Endothelial cell of umbilical vein (primary cell): ENCODE measurements around the gene MAP6. TPM values are rescaled to one million over a fixed set of nuclear protein-coding genes. Genes with fewer than 3 reads are reported as not detected.

Source experiments
- BruUV-seq: library from RNA; stranded (reverse); fragments of 400-500 nt; replicated peaks from 2 replicates; lab custom pipeline; 2021; lab: Mats Ljungman, UMichigan
- CTCF ChIA-PET: fragments of 300-600, 350-600 bp; sonication (Branson Sonifier 250); formaldehyde crosslinking; loops from one replicate; lab custom pipeline; 2021; ENCODE audit warnings: antibody characterized with exemption, inconsistent platforms; lab: Charles Lee
- POLR2A ChIA-PET: fragments of 300-600, 350-600 bp; sonication (Branson Sonifier 250); formaldehyde crosslinking; loops from one replicate; lab custom pipeline; 2021; ENCODE audit warnings: antibody characterized with exemption, inconsistent platforms; lab: Charles Lee
- DNase-seq: peaks from one replicate; pipeline ENCODE4 v3.0.0-alpha.2; 2011; ENCODE audit warnings: low read depth, low spot score
- FAIRE-seq: peaks from 2 replicates; lab custom pipeline; 2011; peaks lifted over from hg19 to GRCh38; lab: Jason Lieb, UNC
- H2AFZ ChIP-seq: 2 replicates; pipeline ENCODE4 v1.6.0; 2012; ENCODE audit warnings: low read depth, low read length, control low read depth, inconsistent platforms
- H3K27ac ChIP-seq: 2 replicates; pipeline ENCODE4 v1.5.1; 2011; ENCODE audit warnings: low read depth, mild to moderate bottlenecking, control low read depth, low read length, moderate library complexity; ENCODE audit not compliant: insufficient read depth
- H3K27me3 ChIP-seq, 2 experiments: 2 replicates each; pipeline versions ENCODE4 v1.6.0 to v1.6.1; 2011; ENCODE audit warnings: low read length in 2 of 2, mixed read lengths in 1 of 2; ENCODE audit not compliant: control insufficient read depth in 2 of 2, insufficient read depth in 2 of 2
- H3K36me3 ChIP-seq, 2 experiments: 2 replicates in 1 of 2; 3 replicates in 1 of 2; pipeline ENCODE4 v1.5.1; 2011; ENCODE audit warnings: low read length in 2 of 2, mild to moderate bottlenecking in 1 of 2, moderate library complexity in 1 of 2; ENCODE audit not compliant: control insufficient read depth in 2 of 2, insufficient read depth in 2 of 2; ENCODE audit errors: extremely low read depth in 1 of 2
- H3K4me1 ChIP-seq: 3 replicates; pipeline ENCODE4 v1.5.1; 2011; ENCODE audit warnings: mild to moderate bottlenecking, low read length; ENCODE audit not compliant: control insufficient read depth, insufficient read depth; ENCODE audit errors: extremely low read depth
- H3K4me2 ChIP-seq: 2 replicates; pipeline ENCODE4 v1.6.1; 2011; ENCODE audit warnings: low read length, control low read depth, mixed read lengths; ENCODE audit not compliant: insufficient read depth
- H3K4me3 ChIP-seq, 3 experiments: fragments of 200-600 bp in 1 of 3; sonication (generic), shearing (Covaris generic) in 1 of 3; replicated peaks in 1 of 3; 2 replicates each; pipeline ENCODE4 v1.5.1; 2011 to 2016; ENCODE audit warnings: control low read depth in 3 of 3, low read length in 3 of 3, mild to moderate bottlenecking in 2 of 3, inconsistent platforms in 1 of 3, low read depth in 1 of 3, moderate library complexity in 1 of 3; ENCODE audit not compliant: insufficient read depth in 1 of 3
- H3K79me2 ChIP-seq: 2 replicates; pipeline ENCODE4 v1.6.0; 2012; ENCODE audit warnings: low read length, inconsistent platforms; ENCODE audit not compliant: control insufficient read depth, insufficient read depth
- H3K9ac ChIP-seq: replicated peaks from 2 replicates; pipeline ENCODE3; 2011; ENCODE audit warnings: low read length, control low read depth; ENCODE audit not compliant: insufficient read depth; ENCODE audit errors: extremely low read depth
- H3K9me1 ChIP-seq: replicated peaks from 3 replicates; pipeline ENCODE4 v1.6.0; 2011; ENCODE audit warnings: mild to moderate bottlenecking, low read length; ENCODE audit not compliant: control insufficient read depth, insufficient read depth; ENCODE audit errors: extremely low read depth
- H3K9me3 ChIP-seq: replicated peaks from 2 replicates; pipeline ENCODE4 v1.5.1; 2012; ENCODE audit warnings: low read length, inconsistent platforms; ENCODE audit not compliant: control insufficient read depth, insufficient read depth
- H4K20me1 ChIP-seq: replicated peaks from 2 replicates; pipeline ENCODE3; 2011; ENCODE audit warnings: mild to moderate bottlenecking, low read length; ENCODE audit not compliant: control insufficient read depth, insufficient read depth; ENCODE audit errors: extremely low read depth
- CTCF ChIP-seq, 2 donors: IDR thresholded peaks; 1 replicate in 1 of 2; 2 replicates in 1 of 2; pipeline ENCODE4 v1.5.1; 2011; ENCODE audit warnings: low read length in 2 of 2, mild to moderate bottlenecking in 2 of 2, moderate library complexity in 2 of 2, control low read depth in 1 of 2, inconsistent platforms in 1 of 2, low read depth in 1 of 2; ENCODE audit not compliant: insufficient read depth in 1 of 2; ENCODE audit errors: extremely low read depth in 1 of 2
- EZH2 ChIP-seq: IDR thresholded peaks from 2 replicates; pipeline ENCODE4 v1.6.1; 2012; ENCODE audit warnings: borderline replicate concordance, low read depth, mild to moderate bottlenecking, moderate library complexity, low read length, inconsistent platforms; ENCODE audit not compliant: severe bottlenecking
- FOS ChIP-seq: IDR thresholded peaks from 2 replicates; pipeline ENCODE4 v1.6.1; 2011; ENCODE audit warnings: mild to moderate bottlenecking, low read length, moderate library complexity, borderline replicate concordance; ENCODE audit not compliant: insufficient read depth
- GATA2 ChIP-seq: IDR thresholded peaks from 2 replicates; pipeline ENCODE4 v1.7.0; 2011; ENCODE audit warnings: low read depth, mild to moderate bottlenecking, moderate library complexity, mixed read lengths, low read length; ENCODE audit not compliant: insufficient read length, insufficient read depth
- JUN ChIP-seq: IDR thresholded peaks from 2 replicates; pipeline ENCODE4 v1.6.1; 2011; ENCODE audit warnings: borderline replicate concordance, low read depth; ENCODE audit not compliant: insufficient read length, insufficient read depth
- MAX ChIP-seq: IDR thresholded peaks from 2 replicates; pipeline ENCODE4 v1.6.1; 2011; ENCODE audit not compliant: insufficient read depth, insufficient read length
- MYC ChIP-seq: IDR thresholded peaks from one replicate; pipeline ENCODE4 v1.6.1; 2011; ENCODE audit warnings: mild to moderate bottlenecking, low read depth, low read length
- POLR2A ChIP-seq: IDR thresholded peaks from 2 replicates; pipeline ENCODE4 v1.6.1; 2012; ENCODE audit warnings: low read depth, mild to moderate bottlenecking, control low read depth, low read length
- POLR2AphosphoS5 ChIP-seq: IDR thresholded peaks from 2 replicates; pipeline ENCODE4 v1.6.1; 2012; ENCODE audit warnings: low read depth, mild to moderate bottlenecking, control low read depth, low read length, moderate library complexity; ENCODE audit not compliant: insufficient read depth
- dilution Hi-C: fragments of 300-500 bp; cut with MboI; formaldehyde crosslinking; loops from one replicate; pipeline ENCODE4 v1.15.0; 2019; ENCODE audit warnings: low sequenced_read_pairs; ENCODE audit not compliant: extremely low pct_ligation_motif_present
- intact Hi-C: fragments of 100-400 bp; cut with micrococcal nuclease; formaldehyde crosslinking; loops from one replicate; pipeline ENCODE4 v1.10.0; 2022
- polyA plus RNA-seq, 4 experiments: library from polyadenylated mRNA; depleted of rRNA in 3 of 4; stranded (reverse) in 3 of 4; unstranded in 1 of 4; fragments of >200 nt; gene quantifications; 2 replicates each; pipeline versions ENCODE4 v1.2.1 to v1.2.3, GENCODE V29; 2011 to 2012; ENCODE audit warnings: missing spikeins in 1 of 4
- total RNA-seq: library from RNA; stranded (reverse); gene quantifications from 2 replicates; pipeline ENCODE4 v1.2.3, GENCODE V29; 2021

The MAP6 gene
- total and polyA plus RNA-seq, 2 donors (not counting 3 experiments of a cell fraction or from before 2014, with no cell fraction given) = 0.12 TPM; not detected in 1

GRCh38 chr11:75591371-75591770 is 77.5 kb downstream of the MAP6 start:
- intact Hi-C loops = no loop called here
- Histone ChIP-seq H3K9me3 (no peaks in the 10 kb centered on the region), H3K4me3 (no peak overlapping the region), H3K36me3 (no peaks in the 10 kb centered on the region), H3K9ac (no peak overlapping the region), H3K9me1 (no peaks in the 10 kb centered on the region), H3K79me2 (no peaks in the 10 kb centered on the region), H3K4me1 (peaks cover 7% of the 10 kb centered on the region), H3K4me2 (no peak overlapping the region), H3K27me3 (no peaks in the 10 kb centered on the region), H4K20me1 (no peaks in the 10 kb centered on the region), H2AFZ (no peak overlapping the region), H3K27ac (no peak overlapping the region)
- DNase-seq (no peak), FAIRE-seq (no peak)
- BruUV-seq = no TSS peak
- no peak for TF ChIP-seq POLR2AphosphoS5
- TF ChIP-seq MYC = no peak
- no peak for TF ChIP-seq POLR2A
- TF ChIP-seq MAX = no peak
- TF ChIP-seq JUN = no peak
- no peak for TF ChIP-seq FOS
- TF ChIP-seq CTCF (IDR thresholded peaks at IDR 0.05; ENCODE audit: extremely low read depth in 1 of 2, insufficient read depth in 1 of 2, low read depth in 1 of 2, low read length in 2 of 2) = no peak
- no peak for TF ChIP-seq EZH2
- TF ChIP-seq GATA2 = no peak
- ChIA-PET CTCF (no interaction called here), POLR2A (interaction anchor here (0.7 kb wide), 1 partner anchor 18 kb away, joined by 3 read pairs; no protein-coding TSS in a partner anchor)
- dilution Hi-C loops = no loop called here
